ENCODE data around the gene ZNF488.
"Not testable (repeated sequence)": the region's sequence is repeated elsewhere in the genome, so short reads cannot be mapped to it uniquely, and the experiment has no call there.

The ZNF488 gene

DNA sequence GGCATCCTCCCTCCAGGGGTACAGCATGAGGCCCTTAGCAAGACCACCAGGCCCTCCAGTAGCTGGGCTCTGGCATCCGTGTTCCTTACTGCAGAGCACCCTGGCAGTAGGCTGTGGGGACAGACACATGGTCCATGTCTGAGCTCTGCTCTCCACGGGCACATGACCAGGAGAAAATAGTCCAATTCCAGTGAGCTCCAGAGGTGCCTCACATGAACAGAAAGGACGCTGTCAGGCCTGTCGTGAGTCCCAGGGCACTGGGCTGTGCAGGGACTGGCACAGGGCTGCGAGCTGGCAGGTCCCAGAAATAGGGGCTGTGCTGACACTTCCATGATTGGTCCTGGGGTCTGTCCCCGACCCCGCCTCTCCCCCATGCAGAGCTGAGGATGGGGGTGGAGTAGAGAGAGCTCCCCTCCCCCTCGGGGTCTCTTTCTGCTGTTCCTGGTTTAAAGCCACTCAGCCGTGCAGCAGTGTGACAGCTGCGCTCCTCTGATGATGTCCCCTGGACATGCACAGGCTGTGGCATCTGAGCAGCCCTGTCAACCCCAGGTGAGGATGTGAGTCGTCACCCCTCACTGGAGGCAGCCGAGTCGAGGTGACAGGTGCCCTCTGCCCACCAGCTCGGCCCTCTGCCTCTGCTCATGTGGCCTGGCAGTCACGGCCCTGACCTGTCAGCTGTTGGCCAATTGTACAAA is 25.2 kb upstream of the ZNF488 start:
- DNase-seq (ENCODE audit: low read depth) = no peak

- DNase-seq (ENCODE audit: low read depth) = no peak
Measured at GRCh38 chr10:47408606-47409005, 24.5 kb upstream of the ZNF488 start.

DNA sequence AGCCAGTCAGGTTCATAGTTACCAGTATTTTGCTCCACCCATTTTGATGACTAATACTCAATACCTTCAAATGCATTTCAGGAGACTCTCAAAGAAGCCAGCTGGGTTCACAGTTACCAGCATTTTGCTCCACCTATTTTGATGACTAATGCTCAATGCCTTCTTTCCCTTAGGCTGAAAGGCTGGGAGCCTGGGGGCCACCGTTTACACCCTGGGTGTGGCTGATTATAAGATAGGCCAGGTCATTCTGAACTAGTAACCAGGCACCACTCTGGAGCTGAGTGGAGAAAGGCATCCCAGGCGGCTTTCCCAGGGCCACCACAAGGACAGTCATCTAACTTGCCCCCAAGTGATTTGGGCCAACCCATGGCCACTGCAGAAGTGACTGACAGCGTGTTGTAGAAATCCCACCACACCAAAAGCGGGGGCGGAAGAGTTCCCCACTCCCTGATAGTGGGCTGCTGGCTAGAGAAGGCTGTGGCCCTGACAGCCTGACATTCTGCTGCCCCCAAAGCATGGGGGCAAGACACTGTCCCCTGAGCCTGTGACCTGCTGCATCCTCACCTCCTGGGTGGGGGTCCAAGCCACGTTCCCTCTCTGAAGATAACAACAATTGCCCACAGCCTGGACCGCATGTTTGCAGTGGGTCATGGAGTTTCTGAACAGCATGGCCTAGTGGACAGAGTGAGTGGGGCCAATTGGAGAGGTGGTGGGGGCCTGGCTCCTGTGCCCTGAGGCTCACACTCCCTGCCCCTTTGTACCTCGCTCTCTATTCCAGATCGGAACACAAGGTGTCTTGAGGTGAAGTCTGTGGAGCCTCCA is 23.0 kb upstream of the ZNF488 start:
- no peak for DNase-seq (ENCODE audit: low read depth)

- DNase-seq (ENCODE audit: low read depth) = no peak
Measured at GRCh38 chr10:47406548-47406869, 22.4 kb upstream of the ZNF488 start.

DNA sequence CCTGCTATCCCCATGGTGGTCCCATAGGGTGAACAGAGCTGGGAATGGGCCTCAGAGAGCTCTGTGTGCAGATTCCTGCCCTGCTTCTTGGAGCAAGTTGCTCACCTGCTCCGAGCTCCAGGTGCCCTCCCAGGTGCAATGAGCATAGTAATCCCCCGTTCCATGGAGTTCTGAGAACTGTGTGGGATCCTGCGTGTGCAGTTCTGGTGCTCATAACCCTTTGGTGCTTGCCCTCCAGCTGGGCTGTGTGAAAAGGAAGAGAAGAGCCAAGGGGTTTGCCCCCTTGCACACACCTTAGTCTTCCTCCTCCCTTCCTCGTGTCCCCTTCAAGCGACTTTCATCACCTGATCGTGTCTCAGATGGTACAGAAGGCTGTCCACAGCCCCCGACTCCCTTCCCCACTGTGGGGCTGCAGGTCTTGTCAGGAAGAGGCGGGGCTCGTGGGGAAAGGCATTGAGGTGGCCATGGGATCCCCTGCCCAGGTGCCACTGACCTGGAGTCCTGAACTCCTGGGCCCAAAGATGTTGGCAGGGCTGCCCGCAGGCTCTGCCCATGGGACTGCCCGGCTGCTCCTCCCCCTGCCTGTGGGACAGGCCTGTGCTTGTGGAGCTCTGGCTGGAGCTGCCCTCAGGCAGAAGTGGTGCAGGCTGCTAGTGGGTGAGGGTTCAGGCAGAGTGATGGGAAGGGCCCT is 21.9 kb upstream of the ZNF488 start:
- no peak for DNase-seq (ENCODE audit: low read depth)

GRCh38 chr10:47404937-47405336 is 20.8 kb upstream of the ZNF488 start:
- no peak for DNase-seq (ENCODE audit: low read depth)

DNA sequence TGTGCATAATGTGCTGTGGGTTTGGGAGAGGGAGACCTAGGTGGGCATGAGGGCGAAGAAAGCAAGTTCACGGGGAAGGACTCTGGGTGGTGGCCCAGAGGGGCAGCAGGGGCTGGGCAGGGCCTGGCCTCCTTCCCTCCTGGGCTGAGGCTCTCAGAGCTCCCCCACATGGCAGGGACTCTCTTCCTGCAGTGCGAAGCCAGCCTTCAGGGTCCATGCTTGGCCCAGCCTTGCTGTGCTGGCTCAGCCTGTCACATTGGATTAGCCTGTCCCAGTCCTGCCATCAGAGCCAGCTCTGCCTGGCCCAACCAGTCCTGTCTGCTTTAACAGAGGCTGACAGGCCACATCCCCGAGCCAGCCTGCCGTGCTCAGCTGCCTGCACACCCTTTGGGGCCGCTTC is 20.4 kb upstream of the ZNF488 start:
- no peak for DNase-seq (ENCODE audit: low read depth)

DNA sequence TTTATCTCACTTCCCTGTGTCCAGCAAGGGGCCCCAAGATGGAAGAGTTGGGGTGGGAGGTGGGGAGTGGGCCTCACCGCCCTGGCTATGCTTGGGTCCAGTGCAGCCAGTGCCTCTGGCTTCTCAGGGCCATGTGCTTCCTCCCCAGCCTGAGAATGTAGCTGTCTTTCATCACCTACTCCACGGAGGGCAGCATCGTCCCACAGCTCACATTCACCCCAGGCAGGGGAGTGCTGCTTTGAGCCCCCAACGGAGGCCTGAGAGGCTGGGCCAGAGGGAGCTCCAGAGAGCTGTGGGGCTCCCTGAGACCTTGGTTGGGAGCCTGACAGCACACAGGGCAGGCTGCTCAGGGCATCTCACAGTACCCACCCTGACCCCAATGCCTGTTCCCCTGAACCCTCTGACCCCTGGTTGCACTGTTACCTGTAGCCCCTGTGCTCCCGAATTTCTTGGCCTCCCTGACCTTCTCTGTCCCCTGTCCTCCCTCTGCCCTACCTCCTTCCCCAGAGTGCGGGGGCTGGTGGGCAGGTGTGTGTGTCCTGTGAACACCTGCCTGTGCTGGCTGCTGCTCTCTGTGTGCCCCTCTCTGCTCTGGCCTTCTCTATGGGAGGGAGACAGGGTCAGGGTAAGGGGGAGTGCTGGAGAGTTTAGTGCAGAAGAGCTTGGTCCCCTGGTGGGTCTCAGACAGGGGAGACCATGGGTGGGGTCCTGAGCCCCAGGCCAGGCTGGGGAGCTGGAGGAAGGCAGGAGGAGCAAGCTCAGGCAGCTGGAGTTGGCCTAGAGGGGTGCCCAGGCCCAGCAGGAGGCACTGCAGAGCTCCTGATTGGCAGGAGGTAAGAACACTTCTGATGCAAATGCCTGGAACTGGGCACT is 19.6 kb upstream of the ZNF488 start:
- no peak for DNase-seq (ENCODE audit: low read depth)

- DNase-seq (ENCODE audit: low read depth) = no peak
Measured at GRCh38 chr10:47402641-47403301, 18.7 kb upstream of the ZNF488 start.

- no peak for DNase-seq (ENCODE audit: low read depth)
Measured at GRCh38 chr10:47401874-47402640, 18.0 kb upstream of the ZNF488 start.

DNA sequence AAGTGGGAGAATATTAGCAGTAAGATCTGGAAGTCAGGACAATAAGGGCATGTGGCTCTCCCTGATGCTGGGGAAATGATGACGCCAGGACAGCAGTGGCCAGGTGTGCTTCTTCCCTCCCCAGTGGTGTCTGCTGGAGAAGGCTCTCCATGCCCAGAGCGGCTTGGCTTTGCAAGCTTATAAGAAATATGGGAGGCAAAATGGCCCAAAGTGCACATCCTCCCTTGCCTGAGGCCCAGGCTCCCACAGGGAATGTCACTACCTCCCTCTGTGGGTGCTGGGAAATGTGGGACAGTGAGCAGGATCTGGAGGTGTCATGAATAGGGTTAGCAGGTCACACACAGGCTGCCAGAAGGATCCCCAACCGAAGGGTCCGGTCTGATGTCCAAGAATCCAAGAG is 17.1 kb upstream of the ZNF488 start:
- no peak for DNase-seq (ENCODE audit: low read depth)

GRCh38 chr10:47400786-47401185 is 16.7 kb upstream of the ZNF488 start:
- DNase-seq (ENCODE audit: low read depth) = no peak

DNA sequence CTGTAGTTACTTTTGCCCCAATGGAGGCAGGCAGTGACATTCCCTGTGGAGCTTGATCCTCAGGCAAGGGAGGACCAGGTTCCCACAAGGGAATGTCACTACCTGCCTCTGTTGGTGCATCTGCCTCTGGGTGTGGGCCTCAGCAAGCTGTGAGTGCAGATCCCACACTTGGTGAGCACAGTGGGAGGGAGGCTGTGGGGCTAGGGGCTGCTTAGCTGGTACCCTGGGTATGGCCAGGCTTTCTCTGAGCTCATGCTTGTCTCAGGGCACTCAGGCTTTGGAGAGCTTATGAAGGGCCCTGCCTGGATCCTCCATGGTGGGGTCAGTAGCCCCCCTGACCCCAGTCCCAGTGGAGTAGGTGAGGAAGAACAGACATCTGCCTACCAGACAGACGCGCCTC is 16.2 kb upstream of the ZNF488 start:
- DNase-seq (ENCODE audit: low read depth) = no peak

DNA sequence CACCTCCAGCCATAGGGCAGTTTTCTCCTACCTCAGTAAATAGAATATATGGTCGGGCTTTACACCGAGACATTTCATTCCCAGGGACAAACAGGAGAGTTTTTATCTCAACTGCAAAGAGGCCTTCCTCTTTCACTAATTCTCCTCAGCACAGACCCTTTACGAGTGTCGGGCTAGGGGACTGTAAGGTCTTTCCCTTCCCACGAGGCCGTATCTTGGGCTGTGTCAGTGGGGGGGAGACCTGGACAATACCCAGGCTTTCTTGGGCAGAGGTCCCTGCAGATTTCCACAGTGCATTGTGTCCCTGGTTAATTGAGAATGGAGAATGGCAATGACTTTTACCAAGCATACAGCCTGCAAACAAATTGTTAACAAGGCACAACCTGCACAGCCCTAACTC is 13.2 kb upstream of the ZNF488 start:
- DNase-seq (ENCODE audit: low read depth) = no peak

DNA sequence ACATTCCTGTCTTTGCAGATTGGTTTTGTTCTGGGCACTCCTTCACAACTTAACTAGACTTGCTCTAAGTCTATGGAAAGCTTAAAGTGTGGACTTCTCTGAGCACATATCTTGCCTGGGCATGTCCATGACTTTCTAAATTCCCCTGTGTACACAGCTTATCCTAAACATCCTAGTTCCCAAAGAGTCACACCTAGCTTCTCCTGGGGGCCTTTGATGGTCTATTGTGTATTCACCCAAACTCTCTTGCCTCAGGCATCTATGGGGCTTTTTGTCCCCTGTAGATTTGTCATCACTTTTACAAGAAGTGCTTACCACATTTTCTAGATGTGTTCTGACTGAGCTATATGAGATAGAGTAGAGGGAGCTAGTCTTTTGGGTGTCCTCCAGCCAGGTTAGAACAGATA is 12.2 kb upstream of the ZNF488 start:
- no peak for DNase-seq (ENCODE audit: low read depth)

GRCh38 chr10:47389619-47390018 is 5.5 kb upstream of the ZNF488 start:
- no peak for DNase-seq (ENCODE audit: low read depth)

GRCh38 chr10:47388879-47389278 is 4.8 kb upstream of the ZNF488 start:
- DNase-seq (ENCODE audit: low read depth) = no peak

- DNase-seq (ENCODE audit: low read depth) = not testable (repeated sequence)
Measured at GRCh38 chr10:47386104-47386503, 2.0 kb upstream of the ZNF488 start.

GRCh38 chr10:47383261-47384147 is 589 bp downstream of the ZNF488 start:
- no peak for DNase-seq (ENCODE audit: low read depth)
